NT2/D1 (cell line): ENCODE results near the gene S1PR1.

Experiments used
- DNase-seq: peaks from one replicate; pipeline ENCODE4 v3.0.0-alpha.2; 2011; ENCODE audit warnings: low read depth, low spot score
- H3K27me3 ChIP-seq: 2 replicates; pipeline ENCODE4 v1.6.0; 2011; ENCODE audit warnings: mild to moderate bottlenecking; ENCODE audit not compliant: insufficient read length, insufficient read depth
- H3K36me3 ChIP-seq: 2 replicates; pipeline ENCODE4 v1.6.1; 2011; ENCODE audit warnings: mild to moderate bottlenecking, low read length, mixed read lengths; ENCODE audit not compliant: insufficient read depth, insufficient read length
- H3K4me1 ChIP-seq: 2 replicates; pipeline ENCODE4 v1.5.1; 2011; ENCODE audit not compliant: insufficient read depth, insufficient read length
- H3K4me3 ChIP-seq: 2 replicates; pipeline ENCODE4 v1.5.1; 2011; ENCODE audit warnings: low read depth; ENCODE audit not compliant: insufficient read length
- H3K9ac ChIP-seq: 2 replicates; pipeline ENCODE4 v1.6.0; 2011; ENCODE audit warnings: low read depth; ENCODE audit not compliant: insufficient read length
- H3K9me3 ChIP-seq: 2 replicates; pipeline ENCODE4 v1.5.1; 2011; ENCODE audit warnings: mild to moderate bottlenecking, low read length; ENCODE audit not compliant: insufficient read depth
- SUZ12 ChIP-seq: IDR thresholded peaks from 2 replicates; pipeline ENCODE4 v1.6.1; 2011; ENCODE audit not compliant: insufficient read length, insufficient read depth; ENCODE audit errors: extremely low read depth
- YY1 ChIP-seq: IDR thresholded peaks from 2 replicates; pipeline ENCODE4 v1.6.1; 2011; ENCODE audit not compliant: insufficient read length, insufficient read depth
- ZNF274 ChIP-seq: IDR thresholded peaks from 2 replicates; pipeline ENCODE4 v1.6.1; 2011; ENCODE audit warnings: mild to moderate bottlenecking, low read depth, low read length

The S1PR1 gene

GRCh38 chr1:101237229-101237837 is 514 bp downstream of the S1PR1 start:
- H3K36me3 ChIP-seq = peaks cover 22% of the 10 kb centered on the region
- H3K9me3 ChIP-seq = no peaks in the 10 kb centered on the region
- no peak for DNase-seq
- peaks cover 28% of the 10 kb centered on the region for H3K27me3 ChIP-seq
- H3K9ac ChIP-seq = peak overlapping the region; percentile 66
- TF ChIP-seq YY1 = no peak
- no peak for TF ChIP-seq ZNF274
- H3K4me3 ChIP-seq = peak overlapping the region; percentile 48
- H3K4me1 ChIP-seq = no peaks in the 10 kb centered on the region

GRCh38 chr1:101238031-101238628 is 1.3 kb downstream of the S1PR1 start:
- Histone ChIP-seq H3K9me3 (no peaks in the 10 kb centered on the region), H3K4me1 (no peaks in the 10 kb centered on the region), H3K4me3 (no peak overlapping the region), H3K36me3 (peaks cover 22% of the 10 kb centered on the region), H3K9ac (no peak overlapping the region), H3K27me3 (peaks cover 28% of the 10 kb centered on the region)
- no peak for DNase-seq
- TF ChIP-seq YY1 (no peak), ZNF274 (no peak), SUZ12 (no peak)

GRCh38 chr1:101238681-101239094 is 1.9 kb downstream of the S1PR1 start:
- H3K9ac ChIP-seq = no peak overlapping the region
- TF ChIP-seq ZNF274 (no peak), SUZ12 (no peak), YY1 (no peak)

GRCh38 chr1:101239095-101240040 is 2.5 kb downstream of the S1PR1 start:
- no peak overlapping the region for H3K9ac ChIP-seq
- H3K4me3 ChIP-seq = no peak overlapping the region
- no peaks in the 10 kb centered on the region for H3K4me1 ChIP-seq
- no peaks in the 10 kb centered on the region for H3K9me3 ChIP-seq
- TF ChIP-seq SUZ12 (no peak), YY1 (no peak), ZNF274 (no peak)
- peaks cover 28% of the 10 kb centered on the region for H3K27me3 ChIP-seq
- peaks cover 22% of the 10 kb centered on the region for H3K36me3 ChIP-seq
- DNase-seq = no peak

More at GRCh38 chr1:101238681-101239094, 1.9 kb downstream of the S1PR1 start:
- Histone ChIP-seq H3K36me3 (peaks cover 22% of the 10 kb centered on the region), H3K4me3 (no peak overlapping the region), H3K9me3 (no peaks in the 10 kb centered on the region), H3K27me3 (peaks cover 28% of the 10 kb centered on the region), H3K4me1 (no peaks in the 10 kb centered on the region)
- peak; percentile 78 for DNase-seq

- Histone ChIP-seq H3K9ac (no peak overlapping the region), H3K36me3 (peaks cover 22% of the 10 kb centered on the region), H3K9me3 (no peaks in the 10 kb centered on the region), H3K4me1 (no peaks in the 10 kb centered on the region), H3K27me3 (peaks cover 23% of the 10 kb centered on the region), H3K4me3 (no peak overlapping the region)
- DNase-seq = no peak
- TF ChIP-seq SUZ12 (no peak), YY1 (no peak), ZNF274 (no peak)
These were observed 3.2 kb downstream of the S1PR1 start for GRCh38 chr1:101240041-101240430.

GRCh38 chr1:101241485-101242225 is 4.8 kb downstream of the S1PR1 start:
- H3K4me3 ChIP-seq = no peak overlapping the region
- no peak for DNase-seq
- H3K27me3 ChIP-seq = peaks cover 13% of the 10 kb centered on the region
- no peaks in the 10 kb centered on the region for H3K4me1 ChIP-seq
- H3K9me3 ChIP-seq = no peaks in the 10 kb centered on the region
- TF ChIP-seq YY1 (no peak), SUZ12 (no peak), ZNF274 (no peak)
- peaks cover 22% of the 10 kb centered on the region for H3K36me3 ChIP-seq
- no peak overlapping the region for H3K9ac ChIP-seq
